ENCODE measurements around the gene EAF1. TPM values are rescaled to one million over a fixed set of nuclear protein-coding genes. Genes with fewer than 3 reads are reported as not detected.

Gene EAF1
- polyA plus RNA-seq, 1 donor (not counting 4 experiments of a cell fraction or from before 2014, with no cell fraction given): 13.7 TPM

DNA sequence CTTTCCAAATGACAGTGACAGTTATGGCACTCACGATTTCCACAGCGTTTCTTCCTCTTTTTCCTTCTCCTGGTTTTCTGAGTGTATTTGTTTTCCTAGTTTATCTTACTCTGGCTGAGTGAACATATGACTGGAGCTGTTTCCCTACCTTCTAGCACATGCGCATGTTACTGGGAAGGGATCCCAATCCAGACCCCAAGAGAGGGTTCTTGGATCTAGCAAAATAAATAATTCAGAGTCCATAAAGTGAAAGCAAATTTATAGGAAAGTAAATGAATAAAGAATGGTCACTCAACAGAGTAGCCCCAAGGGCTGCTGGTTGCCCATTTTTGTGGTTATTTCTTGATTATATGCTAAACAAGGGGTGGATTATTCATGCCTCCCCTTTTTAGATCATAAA is 23.9 kb upstream of the EAF1 start:
- TF ChIP-seq, protein P1, sequence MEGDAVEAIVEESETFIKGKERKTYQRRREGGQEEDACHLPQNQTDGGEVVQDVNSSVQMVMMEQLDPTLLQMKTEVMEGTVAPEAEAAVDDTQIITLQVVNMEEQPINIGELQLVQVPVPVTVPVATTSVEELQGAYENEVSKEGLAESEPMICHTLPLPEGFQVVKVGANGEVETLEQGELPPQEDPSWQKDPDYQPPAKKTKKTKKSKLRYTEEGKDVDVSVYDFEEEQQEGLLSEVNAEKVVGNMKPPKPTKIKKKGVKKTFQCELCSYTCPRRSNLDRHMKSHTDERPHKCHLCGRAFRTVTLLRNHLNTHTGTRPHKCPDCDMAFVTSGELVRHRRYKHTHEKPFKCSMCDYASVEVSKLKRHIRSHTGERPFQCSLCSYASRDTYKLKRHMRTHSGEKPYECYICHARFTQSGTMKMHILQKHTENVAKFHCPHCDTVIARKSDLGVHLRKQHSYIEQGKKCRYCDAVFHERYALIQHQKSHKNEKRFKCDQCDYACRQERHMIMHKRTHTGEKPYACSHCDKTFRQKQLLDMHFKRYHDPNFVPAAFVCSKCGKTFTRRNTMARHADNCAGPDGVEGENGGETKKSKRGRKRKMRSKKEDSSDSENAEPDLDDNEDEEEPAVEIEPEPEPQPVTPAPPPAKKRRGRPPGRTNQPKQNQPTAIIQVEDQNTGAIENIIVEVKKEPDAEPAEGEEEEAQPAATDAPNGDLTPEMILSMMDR (optimal IDR thresholded peaks at IDR 0.05 in 1 of 3, IDR thresholded peaks at IDR 0.05 in 1 of 3, conservative IDR thresholded peaks at IDR 0.05 in 1 of 3; ENCODE audit: extremely low read depth in 1 of 3, insufficient read depth in 2 of 3, low read length in 3 of 3): no peak
- TF ChIP-seq EZH2 (IDR thresholded peaks at IDR 0.05; ENCODE audit: low read length): no peak
- no peak overlapping the region for H3K4me2 ChIP-seq (ENCODE audit: control insufficient read depth, extremely low read depth, insufficient read depth, low read depth, low read length)
- no peaks in the 10 kb centered on the region for H3K36me3 ChIP-seq (ENCODE audit: control insufficient read depth in 2 of 2, extremely low read depth in 1 of 2, insufficient read depth in 2 of 2, low read length in 2 of 2)
- H3K27ac ChIP-seq (ENCODE audit: control insufficient read depth, insufficient read depth, low read length): no peak overlapping the region
- no peak for FAIRE-seq
- H3K9me1 ChIP-seq (ENCODE audit: control insufficient read depth, extremely low read depth, insufficient read depth, low read length): no peaks in the 10 kb centered on the region
- H3K9me3 ChIP-seq (ENCODE audit: control insufficient read depth, low read depth, low read length): no peaks in the 10 kb centered on the region
- no peak overlapping the region for H3K9ac ChIP-seq (ENCODE audit: control insufficient read depth, extremely low read depth, insufficient read depth, low read length)
- no peak for DNase-seq (ENCODE audit: low read depth, low spot score)
- dilution Hi-C loops (cut with MboI; ENCODE audit: extremely low pct_ligation_motif_present, low sequenced_read_pairs): no loop called here
- no peak overlapping the region for H2AFZ ChIP-seq (ENCODE audit: control insufficient read depth, low read length)
- H3K4me3 ChIP-seq (ENCODE audit: control insufficient read depth in 2 of 3, extremely low read depth in 1 of 3, insufficient read depth in 2 of 3, low read depth in 1 of 3, low read length in 3 of 3): no peak overlapping the region
- H3K27me3 ChIP-seq (ENCODE audit: control insufficient read depth, extremely low read depth, insufficient read depth, low read length): no peaks in the 10 kb centered on the region
- H4K20me1 ChIP-seq (ENCODE audit: control insufficient read depth, extremely low read depth, insufficient read depth, low read length): no peaks in the 10 kb centered on the region
- no peaks in the 10 kb centered on the region for H3K4me1 ChIP-seq (ENCODE audit: control insufficient read depth, extremely low read depth, insufficient read depth, low read length)
- H3K79me2 ChIP-seq (ENCODE audit: control insufficient read depth, insufficient read depth, low read length): no peaks in the 10 kb centered on the region

DNA sequence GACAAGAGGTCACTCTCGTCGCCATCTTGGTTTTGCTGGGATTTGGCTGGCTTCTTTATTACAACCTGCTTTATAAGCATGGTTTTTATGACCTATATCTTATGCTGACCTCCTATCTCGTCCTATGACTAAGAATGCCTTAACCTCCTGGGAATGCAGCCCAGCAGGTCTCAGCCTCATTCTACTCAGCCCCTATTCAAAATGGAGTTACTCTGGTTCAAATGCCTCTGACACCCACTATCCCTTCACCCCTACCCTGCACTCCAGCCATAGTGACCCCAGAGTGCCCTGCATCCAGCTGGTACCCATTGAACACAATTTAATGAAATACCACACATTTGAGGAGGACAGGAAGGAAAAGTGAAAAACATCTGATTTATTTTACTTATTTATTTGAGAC is 23.4 kb upstream of the EAF1 start:
- dilution Hi-C loops (cut with MboI; ENCODE audit: extremely low pct_ligation_motif_present, low sequenced_read_pairs): no loop called here
- Histone ChIP-seq H3K9me1 (ENCODE audit: control insufficient read depth, extremely low read depth, insufficient read depth, low read length) (no peaks in the 10 kb centered on the region), H3K4me1 (ENCODE audit: control insufficient read depth, extremely low read depth, insufficient read depth, low read length) (no peaks in the 10 kb centered on the region), H2AFZ (ENCODE audit: control insufficient read depth, low read length) (no peak overlapping the region), H3K79me2 (ENCODE audit: control insufficient read depth, insufficient read depth, low read length) (no peaks in the 10 kb centered on the region), H3K4me3 (ENCODE audit: control insufficient read depth in 2 of 3, extremely low read depth in 1 of 3, insufficient read depth in 2 of 3, low read depth in 1 of 3, low read length in 3 of 3) (no peak overlapping the region), H3K27me3 (ENCODE audit: control insufficient read depth, extremely low read depth, insufficient read depth, low read length) (no peaks in the 10 kb centered on the region), H3K9me3 (ENCODE audit: control insufficient read depth, low read depth, low read length) (no peaks in the 10 kb centered on the region), H3K36me3 (ENCODE audit: control insufficient read depth in 2 of 2, extremely low read depth in 1 of 2, insufficient read depth in 2 of 2, low read length in 2 of 2) (no peaks in the 10 kb centered on the region), H3K4me2 (ENCODE audit: control insufficient read depth, extremely low read depth, insufficient read depth, low read depth, low read length) (no peak overlapping the region), H3K9ac (ENCODE audit: control insufficient read depth, extremely low read depth, insufficient read depth, low read length) (no peak overlapping the region), H4K20me1 (ENCODE audit: control insufficient read depth, extremely low read depth, insufficient read depth, low read length) (no peaks in the 10 kb centered on the region), H3K27ac (ENCODE audit: control insufficient read depth, insufficient read depth, low read length) (no peak overlapping the region)
- DNase-seq (ENCODE audit: low read depth, low spot score) (no peak), FAIRE-seq (no peak)
- TF ChIP-seq EZH2 (IDR thresholded peaks at IDR 0.05; ENCODE audit: low read length): no peak
- TF ChIP-seq, protein P1 (optimal IDR thresholded peaks at IDR 0.05 in 1 of 3, IDR thresholded peaks at IDR 0.05 in 1 of 3, conservative IDR thresholded peaks at IDR 0.05 in 1 of 3; ENCODE audit: extremely low read depth in 1 of 3, insufficient read depth in 2 of 3, low read length in 3 of 3): no peak
